RWPE1 (cell line): ENCODE data around the gene HRH3.

Experiments
- CTCF ChIA-PET: fragments of 350-600 bp; sonication (Branson Sonifier 250); formaldehyde crosslinking; extraction: SDS; loops from one replicate; lab custom pipeline; 2021; lab: Yijun Ruan, JAX
- POLR2A ChIA-PET: fragments of 400-600 bp; formaldehyde crosslinking; extraction: SDS; loops from one replicate; lab custom pipeline; 2020; ENCODE audit warnings: antibody characterized with exemption; ENCODE audit not compliant: low non-redundant PET; lab: Yijun Ruan, JAX
- DNase-seq: peaks from one replicate; pipeline ENCODE4 v3.0.0; 2012; ENCODE audit warnings: low spot score
- H3K27ac ChIP-seq: fragments of 450-650 bp; 2 replicates; pipeline ENCODE4 v1.5.1; 2017
- CTCF ChIP-seq: fragments of 450-650 bp; conservative IDR thresholded peaks from 2 replicates; pipeline ENCODE4 v1.5.1; 2017; ENCODE audit warnings: low read depth, mild to moderate bottlenecking

The HRH3 gene

GRCh38 chr20:62220666-62221568 is 839 bp upstream of the HRH3 start:
- ChIA-PET CTCF (interaction anchor here (0.7 to 0.8 kb wide), 2 partner anchors 13 to 93 kb away, joined by 3 read pairs; no protein-coding TSS in a partner anchor), POLR2A (interaction anchor here (0.6 kb wide), 1 partner anchor 155 kb away, joined by 4 read pairs; no protein-coding TSS in a partner anchor)
- TF ChIP-seq CTCF, result no peak
- no peak for DNase-seq
- no peak overlapping the region for H3K27ac ChIP-seq

- DNase-seq, result no peak
- ChIA-PET POLR2A (no interaction called here), CTCF (interaction anchor here (0.6 to 1.5 kb wide), 4 partner anchors 9 to 277 kb away, joined by 3 to 7 read pairs (median 4); no protein-coding TSS in a partner anchor)
- TF ChIP-seq CTCF, result no peak
- no peak overlapping the region for H3K27ac ChIP-seq
These were observed 732 bp downstream of the HRH3 start for GRCh38 chr20:62219101-62219991.

DNA sequence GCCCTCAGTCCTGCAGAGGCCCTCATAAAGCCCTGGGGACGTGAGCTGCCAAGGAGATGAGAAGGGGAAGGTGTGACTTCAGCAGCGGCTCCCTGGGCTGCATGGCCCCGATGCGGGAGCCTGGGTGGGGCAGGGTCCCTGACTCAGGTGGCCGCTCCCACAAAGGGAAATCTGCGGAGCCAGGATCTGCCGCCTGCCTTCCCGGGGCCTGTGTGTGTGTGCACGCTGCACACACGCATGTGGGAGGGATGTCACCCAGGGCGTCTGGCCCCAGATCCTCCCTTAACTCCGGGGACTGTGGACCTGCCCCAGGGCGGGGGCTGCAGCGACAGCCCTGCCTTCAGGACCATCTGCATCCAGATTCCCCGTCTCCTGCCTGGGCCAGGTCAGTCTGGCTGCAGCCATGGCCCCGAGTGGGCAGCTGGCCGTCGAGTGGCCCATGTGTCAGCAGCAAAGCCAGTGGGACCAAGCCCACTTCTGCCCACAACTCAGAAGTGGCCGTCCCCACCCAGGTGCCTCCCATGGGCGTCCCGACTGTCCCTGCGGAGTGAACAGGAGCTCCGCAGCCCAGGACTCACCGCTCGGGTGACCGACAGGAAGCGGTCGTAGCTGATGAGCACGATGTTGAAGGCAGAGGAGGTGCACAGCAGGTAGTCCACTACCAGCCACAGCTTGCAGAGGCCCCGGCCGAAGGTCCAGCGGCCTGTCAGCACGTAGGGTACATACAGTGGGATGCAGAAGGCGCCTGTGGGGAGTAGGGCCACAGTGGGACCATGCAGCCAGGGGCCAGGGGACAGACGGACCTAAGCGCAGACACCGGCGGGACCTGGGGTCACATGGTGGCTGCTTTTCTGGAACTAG is 1.9 kb downstream of the HRH3 start:
- H3K27ac ChIP-seq, result no peak overlapping the region
- ChIA-PET CTCF (interaction anchor here (0.6 to 1.5 kb wide), 4 partner anchors 9 to 331 kb away, joined by 4 to 7 read pairs (median 4); no protein-coding TSS in a partner anchor), POLR2A (no interaction called here)
- no peak for DNase-seq
- no peak for TF ChIP-seq CTCF

DNA sequence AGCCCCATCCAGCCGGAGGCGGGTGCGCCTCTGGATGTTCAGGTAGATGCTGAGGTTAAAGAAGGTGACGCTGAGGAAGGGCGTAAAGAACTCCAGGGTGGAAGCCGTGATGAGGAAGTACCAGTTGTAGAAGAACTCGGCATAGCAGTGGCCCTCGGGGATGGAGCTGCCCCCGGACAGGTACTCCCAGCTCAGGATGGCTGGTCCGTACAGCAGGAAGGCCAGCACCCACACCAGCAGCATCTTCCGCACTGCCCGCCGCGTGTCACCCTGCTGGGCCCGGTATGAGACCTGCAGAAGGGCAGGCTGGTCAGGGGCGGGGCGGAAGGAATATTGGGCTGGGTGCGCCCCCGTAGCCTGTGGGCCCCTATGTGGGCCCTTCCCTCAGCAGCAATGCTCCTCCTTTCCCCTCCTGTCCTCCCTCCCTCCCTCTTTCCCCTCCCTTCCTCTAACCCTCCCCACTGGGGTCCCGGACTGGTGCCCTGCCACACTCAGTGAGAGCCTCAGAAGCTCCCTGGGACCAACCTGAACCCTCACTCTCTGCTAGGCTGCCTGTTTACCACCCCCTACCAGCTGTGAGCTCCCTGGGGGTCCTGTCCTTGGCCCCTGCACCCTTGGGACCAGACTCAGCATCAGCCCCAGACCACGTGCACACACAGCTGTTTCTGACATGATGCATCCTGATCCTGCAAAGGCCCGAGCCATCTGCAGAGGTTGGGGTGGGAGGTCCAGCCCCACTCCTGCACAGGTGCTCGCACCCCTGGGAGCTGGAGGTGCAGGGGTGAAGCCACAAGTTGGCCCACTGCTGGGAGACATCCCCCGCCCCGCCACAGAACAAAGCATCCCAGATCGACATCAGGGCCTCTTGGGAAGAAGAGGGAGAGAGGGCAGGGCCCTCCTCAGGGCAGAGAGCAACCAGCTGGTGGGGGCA is 3.2 kb downstream of the HRH3 start:
- ChIA-PET CTCF (interaction anchor here (0.6 kb wide), 1 partner anchor 43 kb away, joined by 3 read pairs; no protein-coding TSS in a partner anchor), POLR2A (no interaction called here)
- no peak overlapping the region for H3K27ac ChIP-seq
- TF ChIP-seq CTCF, result no peak
- DNase-seq, result no peak

- DNase-seq, result no peak
- TF ChIP-seq CTCF, result no peak
- no peak overlapping the region for H3K27ac ChIP-seq
- ChIA-PET CTCF (interaction anchor here (0.6 kb wide), 2 partner anchors 16 to 44 kb away, joined by 3 read pairs; no protein-coding TSS in a partner anchor), POLR2A (no interaction called here)
These were observed 4.0 kb downstream of the HRH3 start for GRCh38 chr20:62215991-62216635.
